Adrenal gland (tissue), 5 donors: Measurements from ENCODE around the gene SEMG1.

Experiments used
- POLR2A ChIP-seq, 2 donors: fragments of 450-650 bp; IDR thresholded peaks; one replicate each; pipeline ENCODE4 v1.6.1; 2017; ENCODE audit warnings: antibody characterized with exemption in 2 of 2, mild to moderate bottlenecking in 2 of 2, moderate library complexity in 1 of 2
- TF ChIP-seq, protein P1 (sequence below), 6 experiments: fragments of 450-650 bp in 4 of 6; fragments of 200-600 bp in 2 of 6; sonication (generic) in 1 of 6; IDR thresholded peaks; 1 replicate in 5 of 6; 2 replicates in 1 of 6; pipeline versions ENCODE4 v1.5.1 to v1.8.0; 2016 to 2021; ENCODE audit warnings: antibody characterized with exemption in 6 of 6, mild to moderate bottlenecking in 2 of 6, moderate library complexity in 1 of 6
- donor health status: DM: no; HTN: no; CAD: no.

DNA sequence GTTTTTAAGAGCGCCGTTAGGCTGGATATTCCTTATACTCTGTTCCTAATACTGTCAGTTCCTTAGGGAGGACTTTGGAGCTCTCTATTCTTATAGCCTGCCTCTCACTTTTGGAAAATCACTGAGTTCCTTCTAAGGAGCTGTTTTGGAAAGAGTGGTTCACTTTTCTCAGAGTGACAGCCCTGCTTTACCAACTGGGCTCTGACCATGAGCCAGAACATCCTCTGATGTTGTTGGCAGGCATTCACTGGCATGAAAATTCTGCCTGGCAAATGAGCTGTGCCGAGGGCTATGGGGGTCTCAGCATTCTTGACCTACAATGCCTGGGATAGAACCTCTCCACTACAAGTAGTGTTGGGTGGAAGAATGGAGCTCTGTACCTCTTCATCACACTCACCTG, 14.9 kb upstream of the SEMG1 start:
- TF ChIP-seq, protein P1, sequence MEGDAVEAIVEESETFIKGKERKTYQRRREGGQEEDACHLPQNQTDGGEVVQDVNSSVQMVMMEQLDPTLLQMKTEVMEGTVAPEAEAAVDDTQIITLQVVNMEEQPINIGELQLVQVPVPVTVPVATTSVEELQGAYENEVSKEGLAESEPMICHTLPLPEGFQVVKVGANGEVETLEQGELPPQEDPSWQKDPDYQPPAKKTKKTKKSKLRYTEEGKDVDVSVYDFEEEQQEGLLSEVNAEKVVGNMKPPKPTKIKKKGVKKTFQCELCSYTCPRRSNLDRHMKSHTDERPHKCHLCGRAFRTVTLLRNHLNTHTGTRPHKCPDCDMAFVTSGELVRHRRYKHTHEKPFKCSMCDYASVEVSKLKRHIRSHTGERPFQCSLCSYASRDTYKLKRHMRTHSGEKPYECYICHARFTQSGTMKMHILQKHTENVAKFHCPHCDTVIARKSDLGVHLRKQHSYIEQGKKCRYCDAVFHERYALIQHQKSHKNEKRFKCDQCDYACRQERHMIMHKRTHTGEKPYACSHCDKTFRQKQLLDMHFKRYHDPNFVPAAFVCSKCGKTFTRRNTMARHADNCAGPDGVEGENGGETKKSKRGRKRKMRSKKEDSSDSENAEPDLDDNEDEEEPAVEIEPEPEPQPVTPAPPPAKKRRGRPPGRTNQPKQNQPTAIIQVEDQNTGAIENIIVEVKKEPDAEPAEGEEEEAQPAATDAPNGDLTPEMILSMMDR (IDR thresholded peaks at IDR 0.05), result no peak
- no peak for TF ChIP-seq POLR2A (IDR thresholded peaks at IDR 0.05)
